HepG2 (cell line): Measurements from ENCODE around the gene KRTAP5-4.

Experiments used
- CTCF ChIP-seq: sonication (generic); formaldehyde crosslinking; IDR thresholded peaks from 2 replicates; pipeline ENCODE4 v1.5.0; 2020; ENCODE audit warnings: mild to moderate bottlenecking, missing genetic modification reagents, moderate library complexity
- SP5 ChIP-seq: IDR thresholded peaks from 2 replicates; pipeline ENCODE4 v1.6.1; 2016; ENCODE audit warnings: low read depth, borderline replicate concordance
- THAP7 ChIP-seq: sonication (generic); formaldehyde crosslinking; IDR thresholded peaks from 2 replicates; pipeline ENCODE4 v1.8.1; 2023; ENCODE audit warnings: mild to moderate bottlenecking, missing genetic modification reagents
- TRIM24 ChIP-seq: sonication (generic); formaldehyde crosslinking; IDR thresholded peaks from 2 replicates; pipeline ENCODE4 v1.8.0; 2022; ENCODE audit warnings: mild to moderate bottlenecking, missing genetic modification reagents
- ZNF335 ChIP-seq: sonication (generic); formaldehyde crosslinking; IDR thresholded peaks from 2 replicates; pipeline ENCODE4 v1.4.0; 2020; ENCODE audit warnings: missing genetic modification reagents

GRCh38 chr11:1641096-1641495 is 19.2 kb upstream of the KRTAP5-4 start:
- TF ChIP-seq SP5 (CRISPR knock-in tag) (no peak), CTCF (CRISPR knock-in tag) (no peak), TRIM24 (CRISPR knock-in tag) (no peak), THAP7 (no peak), ZNF335 (no peak)
